Measurements from ENCODE around the gene HDAC4.

The HDAC4 gene

DNA sequence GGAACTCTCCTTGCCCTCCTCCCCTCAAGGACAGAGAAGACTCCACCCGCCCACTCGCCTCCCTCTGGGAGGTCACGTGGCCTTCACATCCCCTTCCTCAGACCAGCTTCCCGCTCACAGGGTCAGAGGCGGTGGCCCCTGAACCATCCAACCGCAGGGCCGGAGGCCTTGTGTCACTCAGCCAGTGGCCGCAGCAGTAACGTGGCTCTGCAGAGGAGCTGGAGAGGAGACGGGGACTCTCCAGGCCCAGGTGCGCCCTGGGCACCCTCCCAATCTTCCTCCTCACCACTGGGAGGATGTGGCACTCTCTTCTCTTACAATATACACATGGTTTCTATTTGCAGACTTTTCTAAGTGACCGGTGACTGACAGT lies 391.2 kb downstream of the HDAC4 start:
- no peak overlapping the region for H3K4me3 ChIP-seq (ENCODE audit: low read depth, low read length)
- DNase-seq (ENCODE audit: low read depth): no peak
- TF ChIP-seq, protein P1, sequence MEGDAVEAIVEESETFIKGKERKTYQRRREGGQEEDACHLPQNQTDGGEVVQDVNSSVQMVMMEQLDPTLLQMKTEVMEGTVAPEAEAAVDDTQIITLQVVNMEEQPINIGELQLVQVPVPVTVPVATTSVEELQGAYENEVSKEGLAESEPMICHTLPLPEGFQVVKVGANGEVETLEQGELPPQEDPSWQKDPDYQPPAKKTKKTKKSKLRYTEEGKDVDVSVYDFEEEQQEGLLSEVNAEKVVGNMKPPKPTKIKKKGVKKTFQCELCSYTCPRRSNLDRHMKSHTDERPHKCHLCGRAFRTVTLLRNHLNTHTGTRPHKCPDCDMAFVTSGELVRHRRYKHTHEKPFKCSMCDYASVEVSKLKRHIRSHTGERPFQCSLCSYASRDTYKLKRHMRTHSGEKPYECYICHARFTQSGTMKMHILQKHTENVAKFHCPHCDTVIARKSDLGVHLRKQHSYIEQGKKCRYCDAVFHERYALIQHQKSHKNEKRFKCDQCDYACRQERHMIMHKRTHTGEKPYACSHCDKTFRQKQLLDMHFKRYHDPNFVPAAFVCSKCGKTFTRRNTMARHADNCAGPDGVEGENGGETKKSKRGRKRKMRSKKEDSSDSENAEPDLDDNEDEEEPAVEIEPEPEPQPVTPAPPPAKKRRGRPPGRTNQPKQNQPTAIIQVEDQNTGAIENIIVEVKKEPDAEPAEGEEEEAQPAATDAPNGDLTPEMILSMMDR (conservative IDR thresholded peaks at IDR 0.05; ENCODE audit: low read depth, low read length): no peak

DNA sequence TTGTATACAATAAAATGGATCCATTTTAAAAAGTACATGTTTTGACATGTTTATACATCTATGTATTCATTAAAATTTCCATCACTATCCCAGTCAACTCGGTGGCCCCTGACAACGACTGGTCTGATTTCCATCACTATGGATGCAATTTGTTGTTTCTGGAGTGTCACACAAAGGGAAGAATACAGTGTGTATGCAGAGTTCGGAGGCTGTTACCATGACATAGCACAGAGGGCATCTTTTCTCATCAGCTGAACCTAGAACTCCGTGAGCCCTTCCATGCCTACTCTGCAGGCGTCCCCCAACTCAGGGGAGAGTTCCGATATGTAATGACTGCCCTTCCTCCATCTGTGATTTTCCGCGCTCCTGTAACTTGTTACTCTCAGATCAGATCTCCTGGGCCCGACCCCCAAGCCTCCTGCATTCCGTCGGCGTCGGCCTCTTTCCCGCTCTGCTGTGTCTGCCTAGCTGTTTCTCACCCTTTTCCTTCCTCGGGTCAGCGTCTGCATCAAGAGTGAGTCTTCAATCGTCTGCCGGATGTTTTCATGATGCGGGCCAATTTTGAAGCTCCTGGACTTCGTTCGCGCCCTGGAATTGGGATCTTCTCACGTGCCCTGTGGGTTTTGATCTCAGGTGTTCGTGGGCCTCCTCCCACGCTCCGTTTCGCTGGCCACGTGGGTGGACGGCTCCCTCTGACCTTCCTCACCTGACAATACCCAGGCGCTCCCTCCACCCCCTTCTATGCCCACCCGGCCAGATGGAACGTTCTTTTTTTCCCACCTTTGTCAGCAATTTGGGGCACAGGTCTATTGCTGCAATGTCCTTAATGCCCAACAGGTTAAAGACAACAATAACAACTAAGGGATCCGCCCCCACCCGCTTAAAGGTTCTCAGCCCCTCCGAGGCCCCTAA lies 391.9 kb downstream of the HDAC4 start:
- H3K4me3 ChIP-seq (ENCODE audit: low read depth, low read length): no peak overlapping the region
- TF ChIP-seq, protein P1 (conservative IDR thresholded peaks at IDR 0.05; ENCODE audit: low read depth, low read length): no peak
- DNase-seq (ENCODE audit: low read depth): no peak

DNA sequence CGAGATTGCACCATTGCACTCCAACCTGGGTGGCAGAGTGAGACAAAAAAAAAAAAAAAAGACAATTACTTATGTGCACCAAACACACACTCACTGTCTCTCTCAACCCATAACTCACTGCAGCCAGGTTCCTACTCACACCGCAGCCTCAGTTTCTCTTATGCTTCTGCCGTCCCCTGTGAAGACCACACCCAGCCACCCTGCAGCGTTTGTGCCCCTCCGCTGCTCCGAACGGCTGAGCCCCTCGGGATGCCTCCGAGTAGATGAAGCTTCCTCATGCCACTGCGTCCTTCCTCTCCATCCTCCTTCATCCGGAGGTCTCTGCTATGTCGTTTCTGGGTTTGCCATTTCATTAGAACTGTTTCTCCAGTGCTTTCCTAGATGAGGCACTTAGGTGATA lies 392.8 kb downstream of the HDAC4 start:
- no peak for DNase-seq (ENCODE audit: low read depth)
- no peak overlapping the region for H3K4me3 ChIP-seq (ENCODE audit: low read depth, low read length)
- TF ChIP-seq, protein P1 (conservative IDR thresholded peaks at IDR 0.05; ENCODE audit: low read depth, low read length): no peak

DNA sequence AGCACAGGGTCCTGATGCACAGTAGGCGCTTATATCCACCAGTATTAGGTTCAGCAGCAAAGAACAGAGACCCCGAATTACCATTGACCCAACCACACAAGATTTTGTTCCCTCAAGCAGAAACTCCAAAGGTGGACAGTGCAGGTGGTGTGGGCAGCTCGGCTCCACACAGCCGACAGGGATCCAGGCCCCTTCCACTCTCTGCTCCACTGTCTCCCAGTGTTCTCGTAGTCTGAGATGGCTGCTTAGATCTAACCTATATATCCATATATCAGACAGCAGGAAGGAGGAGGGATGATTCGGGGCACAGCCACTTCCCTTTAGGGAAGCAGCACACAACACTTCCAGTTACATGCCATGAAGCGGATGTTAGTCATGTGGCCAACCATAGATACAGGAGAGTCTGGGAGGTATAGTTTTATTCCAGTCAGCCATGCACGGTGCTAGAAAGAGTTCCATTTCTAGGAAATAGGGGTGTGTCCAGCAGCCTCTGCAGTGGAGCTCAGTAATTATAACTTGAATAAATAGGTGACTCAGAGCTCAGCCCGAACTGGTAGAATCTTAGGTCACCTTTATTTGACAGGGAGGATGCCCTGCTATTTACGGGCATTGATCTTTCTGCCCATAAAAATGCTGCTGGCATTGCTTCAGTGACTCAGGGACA lies 394.1 kb downstream of the HDAC4 start:
- no peak overlapping the region for H3K4me3 ChIP-seq (ENCODE audit: low read depth, low read length)
- DNase-seq (ENCODE audit: low read depth): no peak
- TF ChIP-seq, protein P1 (conservative IDR thresholded peaks at IDR 0.05; ENCODE audit: low read depth, low read length): no peak

DNA sequence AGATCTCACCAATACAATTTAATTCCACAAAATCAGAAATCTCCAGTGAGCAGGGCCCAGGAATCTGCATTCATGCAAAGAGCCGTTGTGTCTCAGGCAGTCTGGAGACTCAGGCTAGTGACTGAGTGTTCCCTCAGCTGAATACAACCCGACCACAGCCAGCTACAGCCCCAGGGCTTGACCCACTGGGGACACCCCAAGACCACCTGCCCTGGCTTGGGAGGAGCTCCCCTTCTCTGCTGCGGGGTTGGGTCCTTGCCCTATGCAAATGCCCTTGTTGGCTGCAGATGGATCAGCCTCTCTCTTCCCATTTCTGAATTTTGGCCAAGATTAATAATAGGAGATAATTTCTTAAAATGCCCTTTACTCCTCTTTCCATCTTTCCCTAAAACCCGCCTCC lies 395.2 kb downstream of the HDAC4 start:
- TF ChIP-seq, protein P1 (conservative IDR thresholded peaks at IDR 0.05; ENCODE audit: low read depth, low read length): no peak
- no peak for DNase-seq (ENCODE audit: low read depth)

DNA sequence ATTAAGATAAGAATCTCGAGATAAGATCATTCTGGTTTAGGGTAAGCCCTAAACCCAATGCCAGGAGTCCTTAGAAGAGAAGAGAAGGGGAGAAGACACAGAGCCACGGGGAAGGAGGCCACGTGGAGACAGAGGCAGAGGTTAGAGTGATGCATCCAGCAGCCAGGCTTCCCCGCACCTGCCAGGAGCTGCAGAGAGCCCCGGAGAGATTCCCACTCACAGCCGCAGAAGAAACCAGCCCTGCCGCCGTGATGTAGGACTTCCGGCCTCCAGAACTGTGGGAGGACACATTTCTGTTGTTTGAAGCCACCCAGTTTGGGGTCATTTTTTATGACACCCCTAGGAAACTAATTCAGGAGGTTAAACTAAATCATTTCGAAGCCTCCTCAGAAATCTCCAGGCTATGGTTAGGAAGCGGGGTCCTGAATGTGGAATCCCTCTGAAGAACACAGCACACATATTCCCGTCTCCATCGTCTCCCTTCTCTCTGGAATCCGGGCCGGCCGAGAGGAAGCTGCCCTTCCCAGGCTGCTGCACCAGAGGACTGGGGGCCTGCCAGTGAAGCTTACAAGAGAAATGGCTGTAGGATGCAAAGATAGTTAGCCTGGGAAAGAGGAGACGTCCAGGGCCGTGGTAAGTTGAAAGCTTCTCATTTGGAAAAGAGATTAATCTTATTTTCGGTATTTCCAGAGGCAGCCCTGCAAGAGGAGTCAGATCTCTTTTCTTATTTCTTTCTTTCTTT lies 396.4 kb downstream of the HDAC4 start:
- no peak overlapping the region for H3K4me3 ChIP-seq (ENCODE audit: low read depth, low read length)
- no peak for DNase-seq (ENCODE audit: low read depth)
- TF ChIP-seq, protein P1 (conservative IDR thresholded peaks at IDR 0.05; ENCODE audit: low read depth, low read length): no peak

More for the DNA sequence above, 395.2 kb downstream of the HDAC4 start:
- H3K4me3 ChIP-seq (ENCODE audit: low read depth, low read length): no peak overlapping the region

Measured in choroid plexus epithelial cell (primary cell).